ENCODE data around the gene GALNT8. TPM values are rescaled to one million over a fixed set of nuclear protein-coding genes. Genes with fewer than 3 reads are reported as not detected.

The GALNT8 gene
- total and polyA plus RNA-seq, 2 of the 8 experiments (the other 6 are each of a cell fraction or from before 2014, with no cell fraction given), result 4.7 to 8.3 TPM

DNA sequence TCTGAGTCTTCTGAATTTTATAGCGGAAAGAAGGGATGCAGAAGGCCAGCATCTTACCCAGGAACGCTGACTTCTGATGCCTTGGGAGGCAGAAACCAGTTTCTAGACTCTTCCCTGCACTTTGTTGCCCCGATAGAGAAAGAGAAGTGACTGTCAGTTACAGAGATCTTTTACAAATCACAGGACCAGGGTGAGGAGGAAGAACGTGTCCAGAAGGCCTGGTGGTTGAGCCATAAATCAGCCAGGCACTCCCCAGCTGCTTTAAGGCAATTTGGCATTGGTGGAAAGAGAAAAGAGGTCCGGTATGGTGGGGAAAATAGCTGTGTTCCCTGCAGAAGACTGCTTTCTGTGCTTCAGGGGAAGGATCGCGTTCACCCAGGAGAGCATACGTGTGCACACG lies 100.8 kb downstream of the GALNT8 start:
- H3K36me3 ChIP-seq (ENCODE audit: control insufficient read depth in 2 of 4, insufficient read depth in 4 of 4, low read length in 3 of 4), result no peaks in the 10 kb centered on the region
- no peak overlapping the region; the same call in 1 of the 2 replicates for H2BK5ac ChIP-seq (ENCODE audit: low read depth, low read length)
- H4K91ac ChIP-seq (replicated peaks; ENCODE audit: insufficient read length, low read length), result no peak overlapping the region
- no peak overlapping the region for H2AFZ ChIP-seq (ENCODE audit: low read length)
- no peaks in the 10 kb centered on the region for H3K9me3 ChIP-seq (ENCODE audit: insufficient read depth in 2 of 2, low read depth in 1 of 2, low read length in 1 of 2)
- TF ChIP-seq SP2 (IDR thresholded peaks at IDR 0.05; ENCODE audit: low read length), result no peak
- TF ChIP-seq CTBP2 (IDR thresholded peaks at IDR 0.05; ENCODE audit: borderline replicate concordance, insufficient read depth, insufficient read length, low read length), result no peak
- DNase-seq (ENCODE audit: low read depth in 1 of 2, low spot score in 2 of 2) (no peak), FAIRE-seq (no peak)
- H2AK5ac ChIP-seq (ENCODE audit: low read depth, low read length), result no peak overlapping the region
- H3K14ac ChIP-seq (ENCODE audit: insufficient read length), result no peak overlapping the region
- no peak overlapping the region for H3K9ac ChIP-seq (replicated peaks in 1 of 4; ENCODE audit: extremely low read depth in 1 of 4, low read depth in 3 of 4, low read length in 3 of 4)
- H3K27ac ChIP-seq (ENCODE audit: low read depth, low read length), result no peak overlapping the region
- CTCF ChIA-PET (ENCODE audit: partially characterized antibody), result interaction anchor here (0.7 to 1.5 kb wide), 3 partner anchors 9 to 387 kb away, joined by 3 to 5 read pairs (median 4); no protein-coding TSS in a partner anchor
- no peak overlapping the region for H3K4me3 ChIP-seq (ENCODE audit: extremely low read depth in 1 of 4, insufficient read depth in 2 of 4, low read depth in 3 of 4, low read length in 4 of 4)
- H3K79me1 ChIP-seq (ENCODE audit: low read depth, low read length), result no peaks in the 10 kb centered on the region
- no peak overlapping the region for H3K56ac ChIP-seq (replicated peaks; ENCODE audit: insufficient read length, low read depth, low read length)
- H3K4me2 ChIP-seq (ENCODE audit: insufficient read depth in 1 of 2, low read depth in 2 of 2, low read length in 2 of 2), result no peak overlapping the region
- H2BK15ac ChIP-seq (ENCODE audit: low read length), result no peak overlapping the region
- no peak overlapping the region for H2BK12ac ChIP-seq (ENCODE audit: low read depth, low read length)
- no peak overlapping the region for H4K5ac ChIP-seq (ENCODE audit: insufficient read length, low read depth, low read length)
- H3K79me2 ChIP-seq (ENCODE audit: control insufficient read depth in 1 of 2, insufficient read depth in 2 of 2, low read length in 2 of 2), result no peaks in the 10 kb centered on the region
- peaks cover 0 to 6% of the 10 kb centered on the region in 2 experiments for H4K20me1 ChIP-seq (replicated peaks in 1 of 2; ENCODE audit: control insufficient read depth in 1 of 2, insufficient read depth in 2 of 2, low read length in 2 of 2)
- peaks cover 0 to 2% (median 0%) of the 10 kb centered on the region in 4 experiments; a peak in 1 of 7 replicates for H3K4me1 ChIP-seq (replicated peaks in 1 of 4; ENCODE audit: control insufficient read depth in 3 of 4, insufficient read depth in 4 of 4, low read length in 3 of 4)
- POLR2A ChIA-PET (ENCODE audit: partially characterized antibody), result interaction anchor here (1.0 to 1.7 kb wide), 2 partner anchors 11 to 12 kb away, joined by 3 to 4 read pairs; a partner anchor contains a TSS
- no peak overlapping the region for H3K23ac ChIP-seq (ENCODE audit: insufficient read length)
- no peak overlapping the region for H3K4ac ChIP-seq (replicated peaks; ENCODE audit: insufficient read length, low read depth, low read length)
- H3K18ac ChIP-seq (ENCODE audit: extremely low read depth, low read length), result no peak overlapping the region
- 87% methylated on average over 9 of the region's 9 CpGs; no CpG with 5 or more reads in 1 of the 2 experiments for WGBS, 2 experiments (ENCODE audit: extremely low coverage in 1 of 2, insufficient coverage in 1 of 2, insufficient read length in 1 of 2, insufficient replicate concordance in 2 of 2, low coverage in 1 of 2, low lambda C conversion rate in 2 of 2, missing lambda C conversion rate in 1 of 2)
- H3K23me2 ChIP-seq (ENCODE audit: low read depth, low read length), result no peaks in the 10 kb centered on the region; the same call in 1 of the 2 replicates
- no peak overlapping the region for H2BK120ac ChIP-seq (replicated peaks; ENCODE audit: low read depth, low read length)
- no peak overlapping the region for H2BK20ac ChIP-seq (ENCODE audit: low read length)
- peaks cover 0 to 7% (median 3%) of the 10 kb centered on the region in 4 experiments; a peak in 2 of 7 replicates for H3K27me3 ChIP-seq (replicated peaks in 1 of 4; ENCODE audit: control insufficient read depth in 3 of 4, extremely low read depth in 1 of 4, insufficient read depth in 3 of 4, low read length in 3 of 4)
- 0 out of 2 replicates have a peak overlapping the region, but pooled peaks have one; percentile 1 for H4K8ac ChIP-seq (ENCODE audit: extremely low read depth, insufficient read depth, low read length)

Other genes starting within 250 kb of the GALNT8 start
- gene RAD51AP1, start 181.5 kb upstream of the GALNT8 start, total RNA-seq (2021; fragmentation: NEBNext Ultra II Directional; extraction: Animal tissue kit (Norgen Biotek cat#: 25700)), result 42.4 and 48.3 TPM in 2 replicates
- gene RAD51AP1, start 181.5 kb upstream of the GALNT8 start, polyA plus RNA-seq (2011; rRNA removed), result 9.9 and 29.7 TPM in 2 replicates
- gene DYRK4, start 158.2 kb upstream of the GALNT8 start, total RNA-seq (2021; fragmentation: NEBNext Ultra II Directional; extraction: Animal tissue kit (Norgen Biotek cat#: 25700)), result 9.7 and 10.5 TPM in 2 replicates
- 8.7 and 11.4 TPM in 2 replicates for gene DYRK4, start 158.2 kb upstream of the GALNT8 start, polyA plus RNA-seq (2011; rRNA removed)
- gene AKAP3, start 71.3 kb upstream of the GALNT8 start, total RNA-seq (2021; fragmentation: NEBNext Ultra II Directional; extraction: Animal tissue kit (Norgen Biotek cat#: 25700)), result 1.0 and 1.3 TPM in 2 replicates
- gene AKAP3, start 71.3 kb upstream of the GALNT8 start, polyA plus RNA-seq (2011; rRNA removed), result 0.54 and 0.63 TPM in 2 replicates
- gene NDUFA9, start 71.3 kb upstream of the GALNT8 start, total RNA-seq (2021; fragmentation: NEBNext Ultra II Directional; extraction: Animal tissue kit (Norgen Biotek cat#: 25700)), result 67.0 and 67.3 TPM in 2 replicates
- 41.1 and 50.2 TPM in 2 replicates for gene NDUFA9, start 71.3 kb upstream of the GALNT8 start, polyA plus RNA-seq (2011; rRNA removed)
- 0.23 and 0.30 TPM in 2 replicates for gene KCNA1, start 189.5 kb downstream of the GALNT8 start, total RNA-seq (2021; fragmentation: NEBNext Ultra II Directional; extraction: Animal tissue kit (Norgen Biotek cat#: 25700))
- gene KCNA1, start 189.5 kb downstream of the GALNT8 start, polyA plus RNA-seq (2011; rRNA removed), result 0.19 and 0.23 TPM in 2 replicates

Measured in H1 (cell line).